NCI-H526 (cell line): Measurements from ENCODE around the gene YIPF1.
"Not testable (repeated sequence)": the region's sequence is repeated elsewhere in the genome, so short reads cannot be mapped to it uniquely, and the experiment has no call there.

Source experiments
- DNase-seq, 2 experiments: peaks; one replicate each; lab custom pipeline; 2025; lab: John Stamatoyannopoulos, UW

Gene YIPF1

GRCh38 chr1:53894644-53895043 lies 5.0 kb upstream of the YIPF1 start:
- DNase-seq, result no peak

DNA sequence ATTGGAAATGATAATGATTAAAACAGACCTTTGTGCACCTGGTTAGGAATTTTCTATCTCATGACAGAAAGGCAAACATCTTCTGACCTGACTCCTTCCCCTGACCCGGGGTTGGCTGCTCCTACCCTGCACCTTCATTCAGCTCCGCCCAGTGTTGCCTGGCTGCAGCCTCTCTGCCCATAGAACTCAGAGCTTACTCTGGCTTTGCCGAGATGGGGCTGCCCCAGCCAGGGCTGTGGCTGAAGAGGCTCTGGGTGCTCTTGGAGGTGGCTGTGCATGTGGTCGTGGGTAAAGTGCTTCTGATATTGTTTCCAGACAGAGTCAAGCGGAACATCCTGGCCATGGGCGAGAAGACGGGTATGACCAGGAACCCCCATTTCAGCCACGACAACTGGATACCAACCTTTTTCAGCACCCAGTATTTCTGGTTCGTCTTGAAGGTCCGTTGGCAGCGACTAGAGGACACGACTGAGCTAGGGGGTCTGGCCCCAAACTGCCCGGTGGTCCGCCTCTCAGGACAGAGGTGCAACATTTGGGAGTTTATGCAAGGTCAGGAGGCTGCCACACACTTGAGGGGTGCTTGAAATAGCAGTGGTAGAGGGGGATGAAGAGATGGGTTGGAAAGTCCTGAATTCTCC lies 4.5 kb upstream of the YIPF1 start, which contains the start of gene DIO1:
Gene DIO1, plus strand, starts transcription at position 189 of the 638 bp plus-strand sequence. Its CDS starts 24 bp downstream, at position 213.
- peak in 1 of 2 experiments; percentile 6 for DNase-seq

DNA sequence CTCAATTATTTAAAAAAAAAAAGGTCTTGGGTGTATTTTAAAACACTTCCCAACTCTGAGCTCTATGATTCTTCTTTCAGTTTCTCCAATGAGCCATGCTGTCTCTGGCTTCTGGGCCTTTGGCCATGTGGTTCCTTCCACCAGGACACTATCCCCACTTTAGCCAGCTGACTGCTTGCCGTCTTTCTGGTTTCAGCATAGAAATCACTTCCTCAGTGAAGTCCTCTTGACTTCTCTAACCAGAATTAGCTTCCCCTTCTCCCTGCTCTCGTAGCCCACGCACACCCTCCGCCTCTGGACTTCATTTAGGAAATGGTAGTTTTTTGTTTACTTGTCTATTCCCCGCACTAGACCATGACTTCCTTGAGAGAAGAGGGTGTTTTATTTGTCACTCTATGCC lies 3.3 kb upstream of the YIPF1 start:
- DNase-seq, result no peak

GRCh38 chr1:53891678-53892077 lies 2.1 kb upstream of the YIPF1 start:
- DNase-seq, result no peak

DNA sequence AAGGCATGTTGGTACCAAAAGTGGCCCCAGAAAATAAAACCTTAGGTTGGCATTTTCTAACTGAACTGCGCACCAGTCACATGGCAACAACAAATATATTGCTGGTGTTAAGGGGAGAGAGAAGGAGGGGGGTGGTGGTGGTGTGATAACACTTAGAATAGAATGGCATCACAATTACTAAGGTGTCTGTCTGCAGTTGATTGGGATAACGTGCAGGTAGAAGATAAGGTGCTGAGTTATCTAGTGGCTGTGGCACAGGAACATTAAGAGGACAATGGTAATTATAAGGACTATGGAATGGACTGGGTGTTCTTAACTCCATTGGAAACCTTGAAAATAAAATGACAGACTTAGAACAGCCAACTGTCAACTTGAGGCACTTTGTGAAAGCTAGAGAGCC lies 1.4 kb upstream of the YIPF1 start:
- no peak for DNase-seq

- peak in 1 of 2 experiments; percentile 5 for DNase-seq
Measured at GRCh38 chr1:53890522-53890941, 935 bp upstream of the YIPF1 start.

GRCh38 chr1:53888681-53889080 lies 916 bp downstream of the YIPF1 start:
- no peak for DNase-seq

DNA sequence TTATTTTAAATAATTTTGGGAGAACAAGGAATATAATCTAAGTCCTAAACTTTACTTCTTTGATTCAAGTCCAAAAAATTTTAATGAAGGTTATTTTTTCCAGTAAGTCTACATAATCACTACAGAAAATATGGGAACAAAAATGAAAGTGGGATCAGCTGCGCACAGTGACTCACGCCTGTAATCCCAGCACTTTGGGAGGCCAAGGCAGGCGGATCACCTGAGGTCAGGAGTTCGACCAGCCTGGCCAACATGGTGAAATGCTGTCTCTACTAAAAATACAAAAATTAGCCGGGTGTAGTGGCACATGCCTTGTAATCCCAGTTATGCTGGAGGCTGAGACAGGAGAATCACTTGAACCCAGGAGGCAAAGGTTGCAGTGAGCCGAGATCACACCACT lies 6.0 kb downstream of the YIPF1 start:
- DNase-seq, result not testable (repeated sequence)

DNA sequence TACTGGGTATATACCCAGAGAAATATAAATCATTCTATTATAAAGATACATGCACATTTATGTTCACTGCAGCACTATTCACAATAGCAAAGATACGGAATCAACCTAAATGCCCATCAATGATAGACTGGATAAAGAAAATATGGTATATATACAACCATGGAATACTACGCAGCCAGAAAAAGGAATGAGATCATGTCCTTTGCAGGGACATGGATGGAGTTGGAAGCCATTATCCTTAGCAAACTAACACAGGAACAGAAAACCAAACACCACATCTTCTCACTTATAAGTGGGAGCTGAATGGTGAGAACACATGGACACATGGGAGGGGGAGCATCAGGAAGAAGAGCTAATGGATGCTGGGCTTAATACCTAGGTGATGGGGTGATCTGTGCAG lies 7.7 kb downstream of the YIPF1 start:
- not testable (repeated sequence) for DNase-seq

- DNase-seq, result peak; percentile 9 to 66
Measured at GRCh38 chr1:53878492-53879105, 11.0 kb downstream of the YIPF1 start.

DNA sequence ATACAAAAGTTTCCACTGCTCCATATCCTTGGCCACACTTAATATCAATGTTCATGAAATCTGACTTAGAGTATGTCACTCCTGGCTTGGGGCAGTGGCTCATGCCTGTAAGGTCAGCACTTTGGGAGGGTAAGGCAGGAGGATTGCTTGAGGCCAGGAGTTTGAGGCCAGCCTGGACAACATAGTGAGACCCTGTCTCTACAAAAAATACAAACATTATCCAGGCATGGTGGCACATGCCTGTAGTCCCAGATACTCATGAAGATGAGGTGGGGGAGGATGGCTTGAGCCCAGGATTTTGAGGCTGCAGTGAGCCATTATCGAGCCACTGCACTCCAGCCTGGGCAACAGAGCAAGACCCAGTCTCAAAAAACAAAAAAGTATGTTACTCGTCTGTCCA lies 14.4 kb downstream of the YIPF1 start:
- not testable (repeated sequence) for DNase-seq

DNA sequence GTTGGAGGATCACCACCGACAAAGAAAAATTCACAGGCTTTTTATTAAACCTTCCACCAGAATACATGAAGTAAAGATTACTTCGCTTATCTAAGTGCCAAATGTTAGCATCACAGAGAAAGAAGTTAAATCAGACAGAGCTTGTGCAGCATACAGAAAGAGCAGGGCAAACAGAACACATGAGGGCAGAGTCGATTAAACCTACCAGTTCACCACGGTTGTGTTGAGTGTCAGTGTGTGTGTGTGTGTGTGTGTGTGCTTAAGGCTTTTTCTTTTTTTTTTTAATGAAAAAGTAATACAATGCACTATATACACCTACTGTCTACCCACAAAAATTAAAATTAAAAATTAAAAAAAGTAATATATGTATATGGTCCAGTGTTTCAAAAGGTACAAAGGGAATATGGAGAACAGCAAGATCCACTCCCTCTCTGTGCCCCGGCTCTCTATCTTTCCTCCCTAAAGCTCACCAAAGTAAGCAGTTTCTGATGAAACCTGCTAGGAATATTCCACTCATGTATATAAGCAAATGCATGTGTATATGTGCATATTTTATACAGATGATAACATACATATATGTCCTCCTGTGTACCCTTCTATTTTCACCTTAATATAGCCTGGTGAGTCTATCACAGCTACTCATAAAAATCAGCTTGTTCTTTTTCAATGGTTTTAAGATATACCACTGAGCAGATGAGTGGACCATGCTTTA lies 17.7 kb downstream of the YIPF1 start:
- no peak for DNase-seq

GRCh38 chr1:53871221-53871620 lies 18.4 kb downstream of the YIPF1 start:
- no peak for DNase-seq

- no peak for DNase-seq
Measured at GRCh38 chr1:53869454-53870117, 20.0 kb downstream of the YIPF1 start.

GRCh38 chr1:53868565-53868964 lies 21.0 kb downstream of the YIPF1 start:
- no peak for DNase-seq

GRCh38 chr1:53862507-53862906 lies 27.1 kb downstream of the YIPF1 start:
- peak; percentile 71 to 83 for DNase-seq

DNA sequence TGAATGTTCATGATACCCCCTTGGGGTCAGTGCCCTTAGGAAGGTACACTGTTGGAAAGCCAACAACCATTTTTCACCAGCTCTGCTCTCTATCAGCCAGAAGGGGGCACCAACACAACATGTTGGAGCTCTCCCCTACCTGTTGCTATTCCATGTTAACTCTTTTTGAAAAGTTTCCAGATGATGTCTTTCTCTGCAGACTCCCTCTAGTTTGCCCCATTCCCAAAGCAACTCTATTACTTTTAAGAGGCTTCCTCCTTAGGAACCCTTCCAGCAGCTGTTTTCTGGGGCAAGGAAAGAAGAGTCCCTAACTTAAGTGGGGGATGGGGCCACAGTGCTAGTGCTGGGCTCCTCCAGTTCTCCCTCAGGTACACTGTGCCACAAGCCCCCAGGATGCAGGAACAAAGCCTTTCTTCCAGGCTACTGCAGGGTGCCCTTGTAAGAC lies 28.6 kb downstream of the YIPF1 start:
- peak; percentile 18 to 86 for DNase-seq

GRCh38 chr1:53851571-53852285 lies 37.9 kb downstream of the YIPF1 start:
- peak; percentile 61 for DNase-seq

GRCh38 chr1:53850082-53850673 lies 39.4 kb downstream of the YIPF1 start:
- DNase-seq, result no peak

DNA sequence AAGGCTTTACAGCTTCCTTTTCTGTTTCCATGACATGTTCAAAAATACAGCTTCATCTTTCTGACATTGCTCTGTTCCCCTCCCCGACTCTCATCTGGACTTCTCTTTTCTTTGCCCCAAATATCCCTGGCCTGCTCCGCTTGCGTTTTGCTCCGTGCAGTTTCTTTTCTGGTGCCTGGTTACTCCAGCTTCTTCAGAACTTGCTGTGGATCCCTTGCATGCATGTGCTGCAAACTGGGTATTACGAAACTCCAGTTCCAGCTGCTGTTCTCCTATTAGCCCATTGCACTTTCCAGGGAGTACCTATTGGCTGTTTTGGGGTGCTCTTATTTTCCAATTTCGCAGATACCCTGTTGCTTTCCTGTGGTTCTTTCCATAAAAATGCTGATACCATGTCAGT lies 41.6 kb downstream of the YIPF1 start:
- DNase-seq, result no peak

GRCh38 chr1:53842347-53842746 lies 47.2 kb downstream of the YIPF1 start:
- DNase-seq, result no peak

- no peak for DNase-seq
Measured at GRCh38 chr1:53838654-53838974, 51.0 kb downstream of the YIPF1 start.
